Effector memory CD8-positive, alpha-beta T cell (primary cell): ENCODE data around the gene IRAK4.
A peak's percentile ranks its signal among the peaks of the same experiment; 100 is the strongest.

Experiments
- ATAC-seq: fragments of 150-1000 bp; cut with Tn5 transposase; replicated peaks from 2 replicates; pipeline ENCODE4 v1.10.0; 2021; ENCODE audit warnings: mild to moderate bottlenecking, moderate library complexity
- DNase-seq, 3 experiments: peaks; one replicate each; pipeline ENCODE4 v3.0.0; 2021
- H3K27ac Mint-ChIP-seq, 2 donors: one replicate each; pipeline ENCODE4 v1.8.0; 2022; ENCODE audit warnings: mild to moderate bottlenecking in 2 of 2, mixed read lengths in 2 of 2, moderate library complexity in 2 of 2
- H3K27me3 Mint-ChIP-seq, 2 donors: one replicate each; pipeline ENCODE4 v1.8.0; 2022; ENCODE audit warnings: mixed read lengths in 2 of 2
- H3K36me3 Mint-ChIP-seq: one replicate; pipeline ENCODE4 v1.8.0; 2022; ENCODE audit warnings: mild to moderate bottlenecking, moderate library complexity, mixed read lengths; ENCODE audit not compliant: insufficient read depth
- H3K4me1 Mint-ChIP-seq, 2 donors: one replicate each; pipeline ENCODE4 v1.8.0; 2022; ENCODE audit warnings: low read depth in 2 of 2, mixed read lengths in 2 of 2
- H3K4me3 Mint-ChIP-seq, 2 donors: one replicate each; pipeline ENCODE4 v1.8.0; 2022; ENCODE audit warnings: mild to moderate bottlenecking in 2 of 2, mixed read lengths in 2 of 2, moderate library complexity in 2 of 2
- H3K9me3 Mint-ChIP-seq, 2 donors: one replicate each; pipeline ENCODE4 v1.8.0; 2022; ENCODE audit warnings: mixed read lengths in 2 of 2
- total RNA-seq, 9 experiments: gene quantifications; one replicate each; lab custom pipeline; 2026; lab: John Stamatoyannopoulos, UW

The IRAK4 gene
- 45.3 to 125 (median 81.3) reads per million in 9 experiments for total RNA-seq

GRCh38 chr12:43758728-43759563 is at the start of gene IRAK4, which contains the start of gene PUS7L:
Gene IRAK4 (plus strand): TSS chr12:43758951. CDS start chr12:43768112, 9,161 bp downstream.
Gene PUS7L (minus strand): TSS chr12:43758790. CDS start chr12:43755245, 3,545 bp downstream.
- H3K27ac Mint-ChIP-seq: peak within 1 kb of the TSS; percentile 99
- H3K4me3 Mint-ChIP-seq: peak within 1 kb of the TSS; percentile 97 to 98
- H3K27me3 Mint-ChIP-seq: no peaks in the 10 kb centered on the region
- DNase-seq (peak; percentile 90 to 93 (median 90)), ATAC-seq (peak; percentile 89)
- no peaks in the 10 kb centered on the region for H3K9me3 Mint-ChIP-seq
- peaks cover 33% of the 10 kb centered on the region for H3K36me3 Mint-ChIP-seq
- H3K4me1 Mint-ChIP-seq: peaks cover 41 to 61% of the 10 kb centered on the region in 2 donors

- Mint-ChIP-seq H3K27me3 (peaks cover 36 to 63% of the 10 kb centered on the region in 2 donors), H3K4me1 (no peaks in the 10 kb centered on the region), H3K4me3 (no peak overlapping the region), H3K27ac (no peak overlapping the region), H3K9me3 (peaks cover 0 to 4% of the 10 kb centered on the region in 2 donors), H3K36me3 (no peaks in the 10 kb centered on the region)
- no peak for ATAC-seq
- no peak for DNase-seq
Observed at GRCh38 chr12:43711348-43711747, 47.4 kb upstream of the IRAK4 start.

GRCh38 chr12:43722621-43723020 is 36.1 kb upstream of the IRAK4 start:
- H3K9me3 Mint-ChIP-seq: no peaks in the 10 kb centered on the region
- no peak for ATAC-seq
- H3K36me3 Mint-ChIP-seq: peaks cover 4% of the 10 kb centered on the region
- no peak for DNase-seq
- H3K4me1 Mint-ChIP-seq: no peaks in the 10 kb centered on the region
- H3K27me3 Mint-ChIP-seq: no peaks in the 10 kb centered on the region
- H3K27ac Mint-ChIP-seq: no peak overlapping the region
- H3K4me3 Mint-ChIP-seq: no peak overlapping the region

- Mint-ChIP-seq H3K4me3 (no peak overlapping the region), H3K27me3 (no peaks in the 10 kb centered on the region), H3K9me3 (no peaks in the 10 kb centered on the region), H3K27ac (no peak overlapping the region), H3K36me3 (peaks cover 4% of the 10 kb centered on the region), H3K4me1 (no peaks in the 10 kb centered on the region)
- no peak for DNase-seq
- no peak for ATAC-seq
Observed at GRCh38 chr12:43723134-43723533, 35.6 kb upstream of the IRAK4 start.

GRCh38 chr12:43728117-43728516 is 30.6 kb upstream of the IRAK4 start:
- DNase-seq: no peak
- H3K4me3 Mint-ChIP-seq: no peak overlapping the region
- no peaks in the 10 kb centered on the region for H3K4me1 Mint-ChIP-seq
- H3K9me3 Mint-ChIP-seq: no peaks in the 10 kb centered on the region
- H3K27me3 Mint-ChIP-seq: no peaks in the 10 kb centered on the region
- ATAC-seq: no peak
- H3K27ac Mint-ChIP-seq: no peak overlapping the region
- H3K36me3 Mint-ChIP-seq: peaks cover 18% of the 10 kb centered on the region

GRCh38 chr12:43728698-43729097 is 30.1 kb upstream of the IRAK4 start:
- Mint-ChIP-seq H3K36me3 (peaks cover 18% of the 10 kb centered on the region), H3K4me3 (no peak overlapping the region), H3K4me1 (no peaks in the 10 kb centered on the region), H3K27me3 (no peaks in the 10 kb centered on the region), H3K27ac (peak overlapping the region in 1 of 2 donors; percentile 23), H3K9me3 (no peaks in the 10 kb centered on the region)
- ATAC-seq: no peak
- no peak for DNase-seq

GRCh38 chr12:43730283-43730682 is 28.5 kb upstream of the IRAK4 start:
- H3K27ac Mint-ChIP-seq: peak overlapping the region in 1 of 2 donors; percentile 23
- ATAC-seq: no peak
- DNase-seq: no peak
- peaks cover 23% of the 10 kb centered on the region for H3K36me3 Mint-ChIP-seq
- no peaks in the 10 kb centered on the region for H3K4me1 Mint-ChIP-seq
- no peak overlapping the region for H3K4me3 Mint-ChIP-seq
- H3K27me3 Mint-ChIP-seq: no peaks in the 10 kb centered on the region
- no peaks in the 10 kb centered on the region for H3K9me3 Mint-ChIP-seq

- ATAC-seq: no peak
- H3K4me3 Mint-ChIP-seq: no peak overlapping the region
- H3K27me3 Mint-ChIP-seq: no peaks in the 10 kb centered on the region
- no peaks in the 10 kb centered on the region for H3K4me1 Mint-ChIP-seq
- H3K27ac Mint-ChIP-seq: no peak overlapping the region
- peaks cover 32% of the 10 kb centered on the region for H3K36me3 Mint-ChIP-seq
- no peak for DNase-seq
- H3K9me3 Mint-ChIP-seq: no peaks in the 10 kb centered on the region
Observed at GRCh38 chr12:43733687-43734086, 25.1 kb upstream of the IRAK4 start.

- no peaks in the 10 kb centered on the region for H3K27me3 Mint-ChIP-seq
- H3K9me3 Mint-ChIP-seq: no peaks in the 10 kb centered on the region
- H3K36me3 Mint-ChIP-seq: peaks cover 21% of the 10 kb centered on the region
- H3K4me1 Mint-ChIP-seq: no peaks in the 10 kb centered on the region
- H3K4me3 Mint-ChIP-seq: no peak overlapping the region
- H3K27ac Mint-ChIP-seq: peak overlapping the region in 1 of 2 donors; percentile 20
- DNase-seq (no peak), ATAC-seq (no peak)
Observed at GRCh38 chr12:43736927-43737440, 21.8 kb upstream of the IRAK4 start.

- no peaks in the 10 kb centered on the region for H3K4me1 Mint-ChIP-seq
- no peaks in the 10 kb centered on the region for H3K27me3 Mint-ChIP-seq
- no peak for ATAC-seq
- no peak overlapping the region for H3K27ac Mint-ChIP-seq
- DNase-seq: no peak
- no peaks in the 10 kb centered on the region for H3K9me3 Mint-ChIP-seq
- H3K36me3 Mint-ChIP-seq: peaks cover 21% of the 10 kb centered on the region
- H3K4me3 Mint-ChIP-seq: no peak overlapping the region
Observed at GRCh38 chr12:43737646-43738045, 21.1 kb upstream of the IRAK4 start.

- no peaks in the 10 kb centered on the region for H3K9me3 Mint-ChIP-seq
- no peak overlapping the region for H3K27ac Mint-ChIP-seq
- H3K4me3 Mint-ChIP-seq: no peak overlapping the region
- H3K27me3 Mint-ChIP-seq: no peaks in the 10 kb centered on the region
- H3K4me1 Mint-ChIP-seq: no peaks in the 10 kb centered on the region
- H3K36me3 Mint-ChIP-seq: peaks cover 37% of the 10 kb centered on the region
- no peak for ATAC-seq
- no peak for DNase-seq
Observed at GRCh38 chr12:43740511-43741100, 18.1 kb upstream of the IRAK4 start.

- no peak for DNase-seq
- H3K4me1 Mint-ChIP-seq: peaks cover 0 to 3% of the 10 kb centered on the region in 2 donors
- H3K27ac Mint-ChIP-seq: no peak overlapping the region
- no peak overlapping the region for H3K4me3 Mint-ChIP-seq
- H3K36me3 Mint-ChIP-seq: peaks cover 32% of the 10 kb centered on the region
- ATAC-seq: no peak
- no peaks in the 10 kb centered on the region for H3K27me3 Mint-ChIP-seq
- no peaks in the 10 kb centered on the region for H3K9me3 Mint-ChIP-seq
Observed at GRCh38 chr12:43742106-43742505, 16.6 kb upstream of the IRAK4 start.

- Mint-ChIP-seq H3K9me3 (no peaks in the 10 kb centered on the region), H3K27ac (no peak overlapping the region), H3K4me3 (no peak overlapping the region), H3K4me1 (peaks cover 0 to 6% of the 10 kb centered on the region in 2 donors), H3K36me3 (peaks cover 32% of the 10 kb centered on the region), H3K27me3 (no peaks in the 10 kb centered on the region)
- no peak for ATAC-seq
- no peak for DNase-seq
Observed at GRCh38 chr12:43744826-43745225, 13.9 kb upstream of the IRAK4 start.

GRCh38 chr12:43749016-43749415 is 9.7 kb upstream of the IRAK4 start:
- DNase-seq (no peak), ATAC-seq (no peak)
- H3K27me3 Mint-ChIP-seq: no peaks in the 10 kb centered on the region
- no peak overlapping the region for H3K4me3 Mint-ChIP-seq
- peaks cover 4 to 14% of the 10 kb centered on the region in 2 donors for H3K4me1 Mint-ChIP-seq
- peaks cover 21% of the 10 kb centered on the region for H3K36me3 Mint-ChIP-seq
- H3K27ac Mint-ChIP-seq: no peak overlapping the region
- no peaks in the 10 kb centered on the region for H3K9me3 Mint-ChIP-seq
